RPMI8226 (cell line): Measurements from ENCODE around the gene SBF2.
A peak's percentile ranks its signal among the peaks of the same experiment; 100 is the strongest.
"Not testable (repeated sequence)": the region's sequence is repeated elsewhere in the genome, so short reads cannot be mapped to it uniquely, and the experiment has no call there.

ENCODE experiments used
- DNase-seq: peaks from one replicate; pipeline ENCODE4 v3.0.0-alpha.2; 2015

The SBF2 gene

DNA sequence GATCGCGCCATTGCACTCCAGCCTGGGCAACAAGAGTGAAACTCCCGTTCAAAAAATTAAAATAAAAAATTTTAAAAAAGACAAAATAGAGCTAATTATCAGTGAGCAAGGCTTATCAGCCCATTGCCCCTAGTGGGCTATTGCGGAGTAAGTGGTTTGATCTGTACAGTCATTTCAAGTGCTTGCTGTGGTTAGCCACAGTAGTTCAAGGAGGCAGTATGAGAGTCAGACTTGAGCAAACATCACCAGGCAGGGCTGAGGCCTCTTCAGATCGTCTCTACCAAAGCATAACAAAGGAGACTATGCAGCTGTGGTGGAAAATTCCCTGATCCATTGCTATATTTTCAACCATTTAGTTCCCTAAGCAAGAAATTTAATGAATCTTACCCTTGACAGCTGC lies 4.3 kb upstream of the SBF2 start:
- DNase-seq, result no peak

DNA sequence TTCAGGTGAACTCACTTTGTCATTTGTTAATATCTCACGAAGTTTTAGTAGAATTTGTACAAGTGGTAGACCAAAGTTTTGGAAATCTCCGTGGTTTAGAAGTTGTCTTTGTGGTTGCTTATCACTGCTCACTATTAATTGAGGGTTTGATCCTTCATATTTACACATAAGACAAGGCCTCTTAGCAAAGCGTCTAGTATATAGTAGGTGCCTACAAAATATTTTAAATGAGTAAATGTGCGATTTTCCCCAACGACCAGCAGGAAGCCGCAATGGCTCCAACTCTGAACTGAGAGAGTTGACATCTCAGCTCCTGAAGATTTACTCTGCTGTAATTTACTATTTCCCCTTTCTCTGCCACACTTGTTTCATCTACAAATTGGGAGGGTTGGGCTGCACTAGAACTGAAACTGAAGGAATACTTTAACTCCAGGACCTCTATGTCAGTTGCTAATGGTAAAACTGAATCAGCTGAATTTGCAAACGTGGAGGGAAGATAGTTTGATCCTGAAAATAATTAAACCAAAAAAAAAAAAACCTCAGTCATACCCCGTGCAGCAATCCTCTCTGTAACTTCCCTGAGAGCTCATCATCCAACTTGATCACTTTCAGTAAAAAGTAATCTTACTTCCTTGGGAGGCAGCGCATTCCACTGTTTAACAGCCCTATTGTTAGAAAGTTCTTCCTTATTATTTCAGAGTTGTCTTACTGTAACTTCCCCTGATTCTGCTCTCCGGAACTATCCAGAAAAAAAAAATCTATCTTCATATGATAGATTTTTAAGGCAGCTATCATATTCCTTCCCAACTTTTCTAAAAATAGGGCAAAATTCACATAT lies 1.3 kb upstream of the SBF2 start:
- DNase-seq, result peak; percentile 25

DNA sequence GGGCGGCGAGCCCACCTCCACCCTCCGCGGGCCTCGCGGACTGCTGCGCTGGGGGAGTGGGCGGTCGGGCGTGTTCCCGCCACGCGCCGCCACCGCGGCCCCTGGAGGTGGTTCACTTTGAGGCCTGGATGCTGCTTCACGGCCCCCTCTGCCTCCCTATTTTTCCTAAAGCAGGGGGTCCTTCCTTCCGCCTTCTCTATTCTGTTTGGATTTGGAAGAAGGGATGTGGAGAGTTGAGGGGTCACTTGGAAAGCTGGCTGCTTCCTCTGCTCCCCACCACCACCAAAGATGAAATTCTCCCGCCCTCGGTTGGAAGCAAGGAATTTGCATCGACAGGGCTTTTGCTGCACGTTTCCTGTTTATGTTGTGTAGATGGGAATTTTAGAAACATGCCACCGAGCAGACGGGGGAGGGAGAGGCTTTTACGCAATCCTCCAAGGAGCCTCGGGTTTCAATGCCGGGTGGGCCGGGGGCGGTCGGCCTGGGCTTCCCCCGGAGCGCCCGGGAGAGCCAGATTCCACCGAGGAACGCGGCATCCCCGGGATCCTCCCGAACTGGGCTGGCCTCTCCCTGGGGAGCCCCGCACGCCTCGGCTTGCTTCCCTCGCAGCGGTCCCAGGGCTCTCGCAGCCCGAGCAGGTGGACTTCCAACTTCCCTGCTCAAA lies 403 bp upstream of the SBF2 start:
- peak; percentile 43 for DNase-seq

DNA sequence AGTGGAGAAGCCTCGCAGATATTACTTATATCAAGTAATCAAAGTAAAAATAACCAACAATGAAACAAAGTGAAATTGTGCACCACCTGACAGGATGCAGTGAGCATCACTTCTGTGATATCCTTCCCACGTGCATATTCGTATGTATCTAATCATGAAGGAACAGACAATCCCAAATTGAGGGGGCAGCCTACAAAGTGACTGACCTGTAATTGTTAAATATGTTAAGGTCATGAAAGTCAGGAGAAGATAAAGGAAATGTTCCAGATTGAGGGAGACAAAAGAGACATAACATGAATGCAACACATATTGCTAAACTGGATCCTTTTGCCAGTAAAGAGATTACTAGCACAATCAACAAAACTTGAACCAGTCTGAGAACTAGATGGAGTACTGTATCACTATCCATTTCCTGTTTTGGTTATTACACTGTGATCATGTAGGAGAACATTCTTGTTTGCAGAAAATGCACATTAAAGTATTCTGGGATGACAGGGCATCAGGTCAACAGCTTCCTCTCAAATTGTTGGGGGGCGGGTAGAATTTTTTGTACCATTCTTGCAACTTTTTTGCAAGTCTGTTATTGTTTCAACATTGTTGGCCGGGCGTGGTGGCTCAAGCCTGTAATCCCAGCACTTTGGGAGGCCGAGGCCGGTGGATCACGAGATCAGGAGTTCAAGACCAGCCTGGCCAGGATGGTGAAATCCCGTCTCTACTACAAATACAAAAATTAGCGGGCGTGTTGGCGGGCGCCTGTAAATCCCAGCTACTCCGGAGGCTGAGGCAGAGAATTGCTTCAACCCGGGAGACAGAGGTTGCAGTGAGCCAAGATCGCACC lies 2.0 kb downstream of the SBF2 start:
- no peak for DNase-seq

DNA sequence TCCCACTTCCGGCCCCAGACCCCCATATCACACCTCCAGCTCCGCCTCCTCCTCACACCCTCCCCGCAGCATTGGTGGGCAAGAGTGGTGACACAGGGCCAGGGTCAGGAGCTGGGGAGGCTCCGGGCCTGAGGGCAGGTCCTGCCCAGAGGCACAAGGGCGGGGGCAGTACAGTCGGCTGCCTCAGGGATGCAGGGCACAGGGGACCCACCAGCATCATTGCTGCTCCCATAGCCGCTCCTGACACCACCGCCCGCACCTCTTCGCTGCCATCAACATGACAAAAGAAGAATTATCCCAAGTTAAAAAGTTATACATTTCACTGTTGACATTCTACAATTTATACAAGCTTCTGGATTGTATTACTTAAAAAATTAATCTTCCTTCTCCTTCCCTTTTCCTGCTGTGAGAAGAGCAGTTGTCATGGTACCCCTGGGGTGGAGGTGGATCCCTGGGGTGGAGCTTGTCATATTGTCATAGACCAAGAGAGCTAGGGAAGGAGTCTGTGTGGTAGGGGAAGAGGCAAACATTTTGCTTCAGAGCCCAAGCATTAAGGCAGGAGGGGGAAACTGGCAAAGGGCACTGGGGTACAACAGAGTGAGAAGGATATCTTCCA lies 4.1 kb downstream of the SBF2 start:
- DNase-seq, result no peak

DNA sequence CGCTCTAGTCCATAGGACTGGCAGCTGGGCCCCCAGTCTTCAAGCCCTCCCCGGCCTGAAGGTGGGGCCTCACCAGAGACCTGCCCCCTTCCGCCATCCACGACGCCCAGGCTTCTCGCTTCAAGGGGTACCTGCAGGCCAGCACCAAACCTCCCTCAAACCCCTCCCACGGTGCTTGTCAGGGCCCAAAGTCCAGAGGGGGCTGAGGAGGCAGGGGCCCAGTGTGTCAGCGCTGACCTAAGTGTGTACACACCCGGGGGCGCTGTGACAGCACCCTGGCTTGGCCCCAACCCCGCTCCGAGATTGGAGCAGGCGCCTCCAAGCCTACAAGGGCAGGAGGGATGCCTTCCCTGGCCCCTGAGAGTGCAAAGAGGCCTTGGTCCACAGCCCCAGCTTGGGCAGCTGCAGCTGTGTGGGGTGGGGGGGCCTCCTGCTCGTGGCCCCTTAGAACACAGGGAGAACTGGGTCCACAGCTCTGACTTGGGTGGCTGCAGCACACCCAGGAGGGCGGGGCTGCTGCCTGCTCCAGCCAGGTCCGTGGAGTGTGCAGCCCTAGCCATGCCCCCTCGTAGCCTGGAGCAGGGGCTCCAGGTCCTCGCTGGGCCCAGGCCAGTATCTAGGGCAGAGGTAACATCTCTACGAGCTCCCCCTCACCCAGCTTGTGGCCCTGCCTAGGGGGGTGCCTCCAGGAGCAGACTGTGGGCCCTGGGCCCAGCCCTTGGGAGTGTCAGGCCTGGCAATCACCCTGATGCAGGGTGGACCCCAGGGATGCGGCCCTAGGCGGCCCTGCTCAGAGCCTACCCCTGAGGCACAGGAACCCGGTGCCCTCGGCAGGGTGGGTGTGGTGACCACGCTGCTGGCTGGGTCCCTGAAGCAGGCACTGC lies 4.9 kb downstream of the SBF2 start:
- DNase-seq, result no peak

DNA sequence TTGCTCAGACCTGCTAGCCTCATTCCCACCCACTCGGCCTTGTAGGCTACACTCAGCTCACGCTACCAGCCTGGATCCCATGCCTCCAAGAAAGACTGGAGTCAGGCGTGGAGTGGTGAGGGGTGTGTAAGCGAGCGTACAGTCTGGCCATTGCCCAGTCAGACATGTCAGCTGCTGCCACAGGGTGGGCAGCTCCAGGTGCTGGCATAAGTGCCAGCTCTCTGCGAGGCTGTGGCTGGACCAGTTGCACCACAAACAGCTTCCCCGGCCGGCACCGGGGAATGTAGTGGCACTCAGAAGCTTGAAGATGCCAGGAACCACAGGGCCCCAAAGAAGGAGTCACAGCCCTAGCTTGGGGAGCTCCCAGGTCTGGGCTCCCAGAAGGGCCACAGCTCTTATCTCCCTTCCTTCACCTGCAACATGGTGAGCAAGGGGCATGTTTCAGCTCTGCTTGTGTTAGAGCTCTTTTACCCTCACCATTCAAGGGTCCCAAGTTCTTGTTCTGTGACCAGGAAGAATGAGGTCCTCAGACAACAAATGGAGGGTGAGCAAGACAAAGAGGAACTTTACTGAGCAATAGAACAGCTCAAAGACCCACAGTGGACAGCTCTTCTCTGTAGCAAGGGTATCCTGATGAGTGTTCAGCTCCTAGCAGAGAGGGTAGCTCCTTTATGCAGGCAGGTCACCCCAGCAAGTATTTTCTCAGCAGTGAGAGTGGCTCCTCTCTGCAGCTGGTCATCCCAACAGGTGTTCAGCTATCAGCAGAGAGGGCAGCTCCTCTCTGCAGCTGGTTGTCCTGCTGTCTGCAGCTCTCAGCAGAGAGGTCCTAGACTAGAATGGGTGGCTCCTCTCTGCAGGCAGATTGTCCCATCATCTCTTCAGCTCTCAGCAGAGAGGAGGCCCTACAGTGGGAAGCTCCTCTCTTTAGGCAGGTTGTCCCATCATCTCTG lies 6.0 kb downstream of the SBF2 start:
- DNase-seq, result peak; percentile 2

DNA sequence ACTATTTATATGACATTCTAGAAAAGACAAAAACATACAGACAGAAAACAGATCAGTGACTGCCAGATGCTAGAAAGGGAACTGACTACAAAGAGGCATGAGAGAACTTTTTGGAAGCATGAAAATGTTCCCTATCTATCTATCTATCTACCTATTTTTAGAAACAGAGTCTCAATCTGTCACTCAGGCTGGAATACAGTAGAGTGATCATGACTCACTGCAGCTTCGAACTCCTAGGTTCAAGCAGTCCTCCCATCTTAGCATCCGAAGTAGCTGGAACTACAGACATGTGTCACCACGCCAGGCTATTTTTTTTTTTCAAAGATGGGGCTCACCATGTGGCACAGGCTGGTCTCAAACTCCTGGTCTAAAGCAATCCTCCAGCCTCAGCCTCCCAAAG lies 6.9 kb downstream of the SBF2 start:
- DNase-seq, result no peak

DNA sequence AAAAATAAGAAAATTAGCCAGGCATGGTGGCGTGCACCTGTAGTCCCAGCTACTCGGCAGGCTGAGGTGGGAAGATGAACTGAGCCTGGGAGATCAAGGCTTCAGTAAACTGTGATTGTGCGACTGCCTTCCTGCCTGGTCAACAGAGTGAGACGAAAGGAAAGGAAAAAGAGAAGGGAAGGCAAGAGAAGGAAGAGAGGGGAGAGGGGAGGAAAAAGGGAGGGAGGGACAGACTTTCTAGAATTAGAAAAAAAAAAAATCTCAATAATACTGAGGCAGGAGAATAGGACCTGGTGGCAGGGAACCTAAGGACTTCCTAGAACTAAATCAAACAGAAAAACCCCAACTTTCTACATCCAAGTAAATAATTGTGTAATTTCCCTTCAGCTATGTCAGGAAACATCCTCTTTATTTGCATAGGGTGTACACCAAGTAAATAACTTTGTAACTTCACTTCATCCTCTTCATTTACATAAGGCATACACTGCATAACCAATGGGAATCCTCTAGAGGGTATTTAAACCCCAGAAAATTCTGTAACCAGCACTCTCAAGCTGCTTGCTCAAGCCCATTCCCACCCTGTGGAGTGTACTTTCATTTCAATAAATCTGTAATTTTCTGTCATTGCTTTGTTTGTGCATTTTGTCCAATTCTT lies 8.7 kb downstream of the SBF2 start:
- DNase-seq, result no peak

DNA sequence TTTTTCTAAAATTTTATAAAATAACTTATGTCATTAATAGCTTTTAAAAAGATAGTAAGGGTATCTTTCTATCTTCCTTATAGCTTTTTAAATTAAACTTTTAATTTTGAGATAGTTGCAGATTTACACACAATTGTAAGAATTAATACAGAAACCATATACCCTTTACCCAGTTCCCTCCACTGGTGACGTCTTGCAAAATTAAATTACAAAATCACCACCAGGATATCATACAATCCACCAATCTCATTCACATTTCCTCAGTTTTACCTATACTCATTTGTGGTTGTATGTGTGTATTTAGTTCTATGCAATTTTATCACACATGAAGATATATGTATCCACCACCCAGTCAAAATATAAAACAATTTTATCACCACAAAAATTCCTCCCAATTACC lies 10.0 kb downstream of the SBF2 start:
- DNase-seq, result no peak

DNA sequence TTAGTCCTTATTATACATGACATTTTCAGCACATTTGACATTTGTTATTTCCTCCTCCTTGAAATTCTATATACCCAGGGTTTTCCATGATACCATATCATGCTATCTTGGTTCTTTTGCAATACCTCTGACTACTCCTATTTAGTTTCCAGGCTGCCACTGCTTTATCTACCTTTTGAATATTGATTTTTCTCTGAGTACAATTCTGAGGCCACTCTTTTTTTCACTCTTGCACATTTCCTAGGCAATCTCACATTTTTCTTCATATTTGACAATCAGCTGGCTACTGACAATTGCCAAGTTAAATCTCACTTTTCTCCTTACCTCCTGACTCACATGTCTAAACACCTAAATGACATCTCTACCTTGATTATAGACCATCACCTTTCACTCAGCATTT lies 11.9 kb downstream of the SBF2 start:
- no peak for DNase-seq

DNA sequence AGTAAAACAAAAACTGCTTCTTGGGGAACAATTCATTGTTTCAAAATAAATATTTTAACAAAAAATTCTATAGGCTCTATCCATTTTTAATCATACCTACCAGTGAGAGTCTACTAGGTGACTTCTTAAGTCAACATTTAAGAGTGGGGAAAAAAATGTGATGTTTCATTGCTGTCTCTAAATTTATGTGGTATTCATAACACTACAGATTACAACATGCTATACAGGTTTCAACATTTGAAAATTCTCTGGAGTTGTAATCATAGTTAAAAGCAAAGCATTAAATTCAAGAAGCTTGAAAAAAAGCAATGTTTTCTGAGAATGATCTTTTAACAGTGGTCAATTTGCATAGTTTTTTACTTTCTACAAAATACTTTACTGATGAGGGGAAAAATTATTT lies 18.3 kb downstream of the SBF2 start:
- no peak for DNase-seq

DNA sequence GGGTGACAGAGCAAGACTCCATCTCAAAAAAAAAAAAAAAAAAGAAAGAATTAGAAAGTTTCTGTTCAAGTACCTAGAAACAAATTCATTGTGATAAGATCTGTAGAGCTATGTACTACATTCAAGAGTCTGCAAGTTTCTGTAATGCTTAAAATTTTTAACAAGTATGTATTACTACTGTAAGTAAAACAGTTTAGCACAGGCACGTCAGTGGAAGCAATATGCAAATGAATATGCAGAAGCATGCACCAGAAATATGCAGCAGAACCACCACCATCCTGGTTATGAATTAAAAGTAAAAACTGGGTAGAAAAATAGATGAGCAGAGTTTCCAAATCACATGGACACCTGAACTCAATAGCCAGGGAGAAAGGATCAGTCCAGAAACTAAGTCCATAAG lies 19.3 kb downstream of the SBF2 start:
- no peak for DNase-seq

DNA sequence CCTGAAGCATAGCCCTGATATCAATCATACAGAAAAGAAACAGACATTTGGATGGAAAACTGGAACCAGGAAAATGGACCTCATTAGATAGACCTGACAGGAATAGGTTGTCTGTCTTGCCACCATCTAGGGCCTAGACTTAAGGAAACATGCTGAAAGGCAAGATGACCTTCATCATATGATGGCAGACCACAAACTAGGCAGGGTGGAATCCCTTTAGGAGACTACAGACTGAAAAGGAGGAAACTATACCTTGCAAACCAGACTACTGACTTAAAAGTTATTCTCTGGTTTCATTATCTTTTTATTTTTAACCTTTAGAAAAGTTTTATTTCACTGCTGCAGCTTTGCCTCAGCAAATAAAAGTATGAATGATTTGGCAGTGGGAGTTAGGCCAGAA lies 20.3 kb downstream of the SBF2 start:
- DNase-seq, result no peak

DNA sequence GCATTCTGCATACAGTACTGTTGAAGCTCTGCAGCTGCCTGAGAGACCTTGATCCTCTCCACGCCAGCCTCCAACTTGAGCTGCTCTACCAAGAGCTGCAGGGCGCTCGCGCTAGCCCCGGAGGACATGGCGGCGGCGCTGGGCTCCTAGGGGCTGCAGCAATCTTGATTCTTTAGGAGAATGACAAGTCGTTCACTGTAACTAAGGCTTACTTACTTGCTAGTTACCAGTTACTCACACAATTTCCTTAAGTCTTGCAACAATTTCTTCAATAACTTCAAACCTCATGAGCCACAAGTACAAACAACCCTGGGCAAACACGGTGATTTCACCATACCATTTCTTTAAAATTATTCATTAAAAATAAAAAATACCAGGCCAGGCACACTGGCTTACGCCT lies 21.9 kb downstream of the SBF2 start:
- DNase-seq, result no peak

DNA sequence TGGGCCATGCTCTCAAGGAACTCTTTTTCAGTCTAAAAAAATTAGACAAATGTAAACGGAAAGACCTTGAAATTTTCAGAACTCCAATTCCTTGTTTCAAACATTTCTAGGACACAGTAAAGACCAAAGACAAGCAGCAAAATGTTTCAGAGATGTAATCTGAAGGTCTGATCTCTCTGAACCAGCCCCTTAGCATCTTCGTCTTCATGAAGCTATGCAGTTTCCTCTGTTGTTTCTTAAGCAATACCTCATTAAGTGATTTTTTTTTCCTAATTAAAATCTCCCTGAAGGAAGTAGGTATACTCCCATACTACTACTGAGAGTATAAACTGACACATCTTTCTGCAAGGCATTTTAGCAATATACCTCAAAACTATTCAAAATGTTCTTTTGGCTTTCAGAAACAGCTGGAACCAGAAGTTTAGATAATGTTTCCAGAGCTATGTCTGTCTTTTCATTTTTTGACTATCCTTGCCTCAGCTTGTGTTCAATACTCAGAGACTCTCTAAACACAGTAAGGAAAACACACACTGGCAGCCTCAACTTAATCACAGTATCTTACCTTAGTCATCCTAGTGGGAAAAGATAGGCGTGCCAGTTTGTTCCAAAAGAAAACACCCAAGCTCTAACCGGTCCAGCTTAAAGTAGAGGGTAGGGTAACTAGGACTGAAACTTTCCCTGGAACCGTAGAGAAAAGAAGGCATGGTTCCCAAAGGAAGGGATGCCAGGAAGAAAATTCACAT lies 25.1 kb downstream of the SBF2 start:
- no peak for DNase-seq

DNA sequence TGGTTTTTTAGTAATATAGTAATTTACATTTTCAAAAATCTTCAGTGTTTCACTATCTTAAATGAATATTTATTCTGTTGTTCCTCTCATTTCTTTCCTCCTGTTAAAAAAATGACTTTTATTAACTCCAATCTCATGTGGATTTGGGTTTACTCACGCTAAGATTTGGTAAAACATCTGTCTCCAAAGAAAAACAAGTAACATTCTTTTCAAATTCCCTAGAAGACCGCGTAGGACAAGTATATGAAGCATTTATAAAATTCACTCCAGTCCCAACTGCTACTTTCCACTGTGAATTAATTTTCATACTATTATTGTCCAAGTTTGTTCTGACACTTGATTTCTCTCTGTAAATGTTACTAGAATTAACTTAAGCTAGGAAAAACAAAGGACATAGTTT lies 26.2 kb downstream of the SBF2 start:
- DNase-seq, result no peak

DNA sequence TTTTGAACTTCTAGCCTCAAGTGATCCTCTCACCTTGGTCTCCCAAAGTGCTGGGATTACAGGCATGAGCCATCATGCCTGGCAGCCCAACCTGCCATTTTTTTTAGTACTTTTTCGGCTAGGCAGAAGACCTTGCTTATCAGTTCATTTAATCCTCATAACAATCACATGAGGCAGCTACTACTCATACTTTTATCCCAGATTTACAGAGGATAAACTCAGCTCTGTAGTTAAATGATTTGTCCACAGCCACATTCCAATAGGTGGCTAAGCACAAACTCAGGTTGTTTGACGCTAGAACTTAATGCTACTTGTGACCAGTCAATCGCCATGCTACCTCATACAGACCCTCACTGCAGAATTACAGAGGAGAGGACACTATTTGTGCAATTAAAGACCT lies 28.1 kb downstream of the SBF2 start:
- DNase-seq, result no peak

DNA sequence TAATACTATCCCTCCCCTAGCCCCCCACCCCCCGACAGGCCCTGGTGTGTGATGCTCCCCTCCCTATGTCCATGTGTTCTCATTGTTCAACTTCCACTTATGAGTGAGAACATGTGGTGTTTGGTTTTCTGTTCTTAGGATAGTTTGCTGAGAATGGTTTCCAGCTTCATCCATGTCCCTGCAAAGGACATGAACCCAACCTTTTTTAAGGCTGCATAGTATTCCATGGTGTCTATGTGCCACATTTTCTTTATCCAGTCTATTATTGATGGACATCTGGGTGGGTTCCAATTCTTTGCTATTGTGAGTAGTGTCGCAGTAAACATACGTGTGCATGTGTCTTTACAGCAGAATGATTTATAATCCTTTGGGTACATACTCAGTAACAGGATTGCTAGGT lies 29.3 kb downstream of the SBF2 start:
- DNase-seq, result not testable (repeated sequence)

DNA sequence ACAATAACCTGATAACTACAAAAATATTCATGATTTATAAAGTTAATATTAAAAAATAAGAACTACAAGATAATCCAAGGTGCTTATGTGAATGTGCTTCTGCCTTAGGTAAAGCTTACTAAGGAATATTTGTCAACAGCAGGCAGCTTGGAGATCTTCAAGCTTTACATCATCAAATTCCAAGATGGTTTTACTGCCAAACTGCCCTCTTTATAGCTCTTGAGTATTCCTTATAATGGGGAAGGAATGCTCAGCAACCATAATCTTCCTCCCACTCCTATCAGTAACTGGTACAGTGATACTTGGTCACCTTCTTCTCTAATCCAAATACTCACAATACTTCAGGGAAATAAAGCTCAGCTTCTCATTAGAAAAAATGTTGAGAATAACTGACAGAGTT lies 30.1 kb downstream of the SBF2 start:
- no peak for DNase-seq
